AG04450 (cell line): ENCODE data around the gene FFAR3. TPM values are rescaled to one million over a fixed set of nuclear protein-coding genes. Genes with fewer than 3 reads are reported as not detected.

Experiments used
- CTCF ChIA-PET: fragments of 300-600, 350-600 bp; formaldehyde crosslinking; extraction: SDS; loops from one replicate; lab custom pipeline; 2022; ENCODE audit warnings: antibody characterized with exemption, inconsistent platforms; lab: Charles Lee
- POLR2A ChIA-PET: fragments of 350-600 bp; formaldehyde crosslinking; extraction: SDS; loops from one replicate; lab custom pipeline; 2021; ENCODE audit warnings: antibody characterized with exemption, inconsistent platforms; lab: Yijun Ruan, JAX
- DNase-seq: peaks from one replicate; pipeline ENCODE4 v3.0.0-alpha.2; 2011; ENCODE audit warnings: low read depth, low spot score
- H3K27ac ChIP-seq: one replicate; pipeline ENCODE4 v1.5.1; 2012; ENCODE audit warnings: low read depth, low read length, control low read depth
- H3K27me3 ChIP-seq: one replicate; pipeline ENCODE4 v1.6.0; 2012; ENCODE audit warnings: low read length; ENCODE audit not compliant: control insufficient read depth, insufficient read depth
- H3K4me3 ChIP-seq: 2 replicates; pipeline ENCODE4 v1.5.1; 2011; ENCODE audit warnings: mild to moderate bottlenecking, low read depth, low read length, control low read depth
- H3K9me3 ChIP-seq: 2 replicates; pipeline ENCODE4 v1.5.1; 2012; ENCODE audit warnings: low read length; ENCODE audit not compliant: control insufficient read depth, insufficient read depth
- polyA plus RNA-seq: library from polyadenylated mRNA; depleted of rRNA; stranded (reverse); fragments of >200 nt; gene quantifications from 2 replicates; pipeline ENCODE4 v1.2.3, GENCODE V29; 2011
- TF ChIP-seq, protein P1 (sequence below): IDR thresholded peaks from 2 replicates; pipeline ENCODE4 v1.5.1; 2011; ENCODE audit warnings: low read depth, low read length, control low read depth, inconsistent platforms

Gene FFAR3
- polyA plus RNA-seq, 1 experiment = not detected

DNA sequence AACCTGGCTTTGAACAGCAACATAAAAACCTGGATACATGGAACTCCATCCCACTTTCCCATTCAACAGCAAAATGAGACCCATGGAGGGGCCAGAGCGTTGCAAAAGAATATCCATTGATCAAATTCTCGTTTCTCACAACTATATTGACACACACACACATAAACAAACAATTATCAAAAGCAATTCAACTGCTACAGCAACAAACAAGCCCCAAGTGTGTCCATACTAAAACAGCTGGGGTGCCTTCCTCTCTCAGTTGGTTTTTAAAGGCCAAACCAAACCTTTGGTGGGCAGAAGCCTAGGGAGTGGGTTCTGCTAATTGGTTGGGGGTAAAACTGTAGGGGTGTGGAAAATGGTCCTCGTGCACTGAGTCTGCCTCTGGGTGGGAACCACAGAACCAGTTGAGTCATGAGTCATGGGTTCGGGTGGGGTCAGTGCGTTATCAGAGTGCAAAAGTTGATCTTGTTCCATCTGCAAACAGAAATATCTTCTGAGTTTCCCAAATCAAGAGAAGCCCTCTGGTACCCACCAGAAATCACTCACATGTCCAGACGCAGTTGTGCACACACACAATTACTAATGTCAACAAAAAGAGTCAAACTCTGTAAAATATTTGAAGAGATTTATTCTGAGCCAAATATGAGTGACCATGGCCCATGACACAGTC is 31.1 kb downstream of the FFAR3 start:
- ChIA-PET CTCF (no interaction called here), POLR2A (no interaction called here)
- no peaks in the 10 kb centered on the region for H3K27me3 ChIP-seq
- TF ChIP-seq, protein P1, sequence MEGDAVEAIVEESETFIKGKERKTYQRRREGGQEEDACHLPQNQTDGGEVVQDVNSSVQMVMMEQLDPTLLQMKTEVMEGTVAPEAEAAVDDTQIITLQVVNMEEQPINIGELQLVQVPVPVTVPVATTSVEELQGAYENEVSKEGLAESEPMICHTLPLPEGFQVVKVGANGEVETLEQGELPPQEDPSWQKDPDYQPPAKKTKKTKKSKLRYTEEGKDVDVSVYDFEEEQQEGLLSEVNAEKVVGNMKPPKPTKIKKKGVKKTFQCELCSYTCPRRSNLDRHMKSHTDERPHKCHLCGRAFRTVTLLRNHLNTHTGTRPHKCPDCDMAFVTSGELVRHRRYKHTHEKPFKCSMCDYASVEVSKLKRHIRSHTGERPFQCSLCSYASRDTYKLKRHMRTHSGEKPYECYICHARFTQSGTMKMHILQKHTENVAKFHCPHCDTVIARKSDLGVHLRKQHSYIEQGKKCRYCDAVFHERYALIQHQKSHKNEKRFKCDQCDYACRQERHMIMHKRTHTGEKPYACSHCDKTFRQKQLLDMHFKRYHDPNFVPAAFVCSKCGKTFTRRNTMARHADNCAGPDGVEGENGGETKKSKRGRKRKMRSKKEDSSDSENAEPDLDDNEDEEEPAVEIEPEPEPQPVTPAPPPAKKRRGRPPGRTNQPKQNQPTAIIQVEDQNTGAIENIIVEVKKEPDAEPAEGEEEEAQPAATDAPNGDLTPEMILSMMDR = no peak
- H3K4me3 ChIP-seq = no peak overlapping the region
- no peak for DNase-seq
- H3K27ac ChIP-seq = no peak overlapping the region
- peaks cover 5% of the 10 kb centered on the region; the same call in 1 of the 2 replicates for H3K9me3 ChIP-seq

DNA sequence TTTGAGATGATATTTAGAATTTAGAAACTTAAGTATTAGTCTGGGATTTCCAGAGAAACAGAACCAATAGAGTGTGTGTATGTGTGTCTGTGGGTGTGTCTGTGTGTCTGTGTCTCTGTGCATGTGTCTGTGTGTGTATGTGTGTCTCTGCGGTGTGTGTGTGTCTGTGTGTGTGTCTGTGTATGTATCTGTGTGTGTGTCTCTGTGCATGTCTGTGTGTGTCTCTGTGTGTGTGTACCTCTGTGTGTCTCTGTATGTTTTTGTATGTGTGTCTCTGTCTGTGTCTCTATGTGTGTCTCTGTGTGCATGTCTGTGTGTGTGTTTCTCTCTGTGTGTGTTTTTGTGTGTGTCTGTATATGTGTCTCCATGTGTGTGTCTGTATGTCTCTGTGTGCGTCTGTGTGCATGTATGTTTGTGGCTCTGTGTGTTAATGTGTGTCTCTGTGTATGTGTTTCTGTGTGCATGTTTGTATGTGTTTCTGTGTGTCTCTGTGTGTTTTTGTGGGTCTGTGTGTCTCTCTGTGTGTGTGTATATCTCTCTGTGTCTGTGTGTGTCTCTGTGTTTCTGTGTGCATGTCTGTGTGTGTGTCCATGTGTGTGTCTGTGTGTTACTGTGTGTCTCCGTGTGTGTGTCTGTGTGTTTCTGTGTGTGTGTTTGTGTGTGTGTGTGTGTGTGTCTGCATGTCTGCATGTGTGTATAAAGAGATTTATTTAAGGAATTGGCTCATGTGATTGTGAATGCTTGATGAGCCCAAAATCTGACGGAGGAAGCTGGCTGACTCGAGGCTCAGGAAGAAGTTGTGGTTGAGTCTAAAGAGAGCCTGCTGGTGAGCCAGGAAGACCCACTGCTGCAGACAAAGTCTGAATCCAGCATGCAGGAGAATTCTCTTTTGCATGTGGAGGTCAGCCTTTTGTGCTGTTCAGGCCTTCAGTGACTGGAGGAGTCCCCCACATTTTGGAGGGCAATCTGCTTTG is 34.8 kb downstream of the FFAR3 start:
- no peak for DNase-seq
- Histone ChIP-seq H3K4me3 (no peak overlapping the region), H3K9me3 (no peaks in the 10 kb centered on the region; the same call in 1 of the 2 replicates), H3K27me3 (no peaks in the 10 kb centered on the region), H3K27ac (no peak overlapping the region)
- POLR2A ChIA-PET = no interaction called here
- TF ChIP-seq, protein P1 = no peak
- CTCF ChIA-PET = no interaction called here

DNA sequence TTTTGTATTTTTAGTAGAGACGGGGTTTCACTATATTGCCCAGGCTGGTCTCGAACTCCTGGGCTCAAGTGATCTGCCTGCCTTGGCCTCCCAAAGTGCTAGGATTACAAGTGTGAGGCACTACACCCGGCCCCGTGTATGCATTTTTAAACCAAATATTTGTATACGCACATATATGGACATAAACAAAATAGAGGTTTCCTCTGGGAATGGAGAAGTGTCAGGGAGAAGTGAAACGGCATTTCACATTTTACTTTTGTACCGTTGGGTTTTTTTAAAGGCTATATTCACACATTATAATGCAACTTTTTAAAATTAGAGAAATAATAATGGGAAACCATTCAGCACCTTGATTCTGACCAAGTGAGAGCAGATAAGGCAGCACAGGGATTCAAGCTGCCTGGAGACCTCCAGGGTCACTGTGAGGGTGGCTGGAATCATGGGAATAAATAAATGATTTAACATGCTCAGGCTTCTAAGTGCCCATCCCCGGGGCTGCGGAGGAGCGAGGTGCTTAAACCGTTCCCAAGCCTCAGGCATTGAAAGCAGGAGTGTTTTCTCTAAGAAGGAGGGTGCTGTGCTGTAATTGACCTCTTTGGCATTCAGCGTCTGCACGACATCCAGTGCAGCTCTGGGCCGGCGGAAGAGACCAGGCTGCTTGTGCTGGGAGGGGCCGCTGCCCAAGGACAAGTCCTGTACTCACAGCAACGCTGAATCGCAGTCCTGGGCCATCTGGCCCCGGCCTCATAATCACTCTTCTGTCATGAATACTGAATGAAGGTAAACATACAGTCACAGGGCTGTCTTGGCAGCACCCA is 37.3 kb downstream of the FFAR3 start:
- Histone ChIP-seq H3K27me3 (no peaks in the 10 kb centered on the region), H3K4me3 (no peak overlapping the region), H3K27ac (no peak overlapping the region), H3K9me3 (no peaks in the 10 kb centered on the region; the same call in 1 of the 2 replicates)
- TF ChIP-seq, protein P1 = no peak
- CTCF ChIA-PET = no interaction called here
- POLR2A ChIA-PET = no interaction called here
- DNase-seq = no peak

DNA sequence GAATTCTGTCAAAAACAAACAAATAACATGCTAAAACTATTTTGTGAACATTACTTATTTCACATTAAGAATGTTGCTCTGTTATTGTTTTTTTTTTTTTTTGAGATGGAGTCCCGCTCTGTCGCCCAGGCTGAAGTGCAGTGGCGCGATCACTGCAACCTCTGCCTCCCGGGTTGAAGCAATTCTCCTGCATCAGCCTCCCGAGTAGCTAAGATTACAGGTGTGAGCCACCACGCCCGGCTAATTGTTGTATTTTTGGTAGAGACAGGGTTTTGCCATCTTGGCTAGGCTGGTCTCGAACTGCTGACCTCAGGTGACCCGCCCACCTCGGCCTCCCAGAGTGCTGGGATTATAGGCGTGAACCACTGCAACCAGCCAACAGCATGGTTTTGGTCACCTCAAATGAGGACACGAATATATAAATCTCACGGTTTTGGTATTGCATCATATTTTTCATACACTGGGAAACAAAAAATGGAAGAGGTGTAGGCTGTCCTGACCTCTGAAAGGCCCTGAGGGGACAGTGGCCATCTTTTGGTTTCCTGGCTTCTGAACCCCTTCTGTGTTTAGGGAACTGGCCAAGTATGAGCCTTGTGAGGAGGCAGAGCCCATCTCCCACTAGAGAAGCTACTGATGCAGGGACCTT is 38.1 kb downstream of the FFAR3 start:
- ChIA-PET CTCF (no interaction called here), POLR2A (no interaction called here)
- peaks cover 2% of the 10 kb centered on the region for H3K27me3 ChIP-seq
- DNase-seq = no peak
- no peak overlapping the region for H3K4me3 ChIP-seq
- H3K27ac ChIP-seq = no peak overlapping the region
- H3K9me3 ChIP-seq = no peaks in the 10 kb centered on the region; the same call in 1 of the 2 replicates
- TF ChIP-seq, protein P1 = no peak
